GM12873 (cell line): Measurements from ENCODE around the gene FAM83F.

ENCODE experiments used
- TF ChIP-seq, protein P1 (sequence below): IDR thresholded peaks from 2 replicates; pipeline ENCODE4 v1.5.1; 2012; ENCODE audit warnings: low read depth, mild to moderate bottlenecking, moderate library complexity, low read length, control low read depth; ENCODE audit not compliant: insufficient read depth; ENCODE audit errors: missing control alignments

Gene FAM83F

GRCh38 chr22:40043793-40044101, 49.0 kb downstream of the FAM83F start:
- TF ChIP-seq, protein P1, sequence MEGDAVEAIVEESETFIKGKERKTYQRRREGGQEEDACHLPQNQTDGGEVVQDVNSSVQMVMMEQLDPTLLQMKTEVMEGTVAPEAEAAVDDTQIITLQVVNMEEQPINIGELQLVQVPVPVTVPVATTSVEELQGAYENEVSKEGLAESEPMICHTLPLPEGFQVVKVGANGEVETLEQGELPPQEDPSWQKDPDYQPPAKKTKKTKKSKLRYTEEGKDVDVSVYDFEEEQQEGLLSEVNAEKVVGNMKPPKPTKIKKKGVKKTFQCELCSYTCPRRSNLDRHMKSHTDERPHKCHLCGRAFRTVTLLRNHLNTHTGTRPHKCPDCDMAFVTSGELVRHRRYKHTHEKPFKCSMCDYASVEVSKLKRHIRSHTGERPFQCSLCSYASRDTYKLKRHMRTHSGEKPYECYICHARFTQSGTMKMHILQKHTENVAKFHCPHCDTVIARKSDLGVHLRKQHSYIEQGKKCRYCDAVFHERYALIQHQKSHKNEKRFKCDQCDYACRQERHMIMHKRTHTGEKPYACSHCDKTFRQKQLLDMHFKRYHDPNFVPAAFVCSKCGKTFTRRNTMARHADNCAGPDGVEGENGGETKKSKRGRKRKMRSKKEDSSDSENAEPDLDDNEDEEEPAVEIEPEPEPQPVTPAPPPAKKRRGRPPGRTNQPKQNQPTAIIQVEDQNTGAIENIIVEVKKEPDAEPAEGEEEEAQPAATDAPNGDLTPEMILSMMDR: no peak

DNA sequence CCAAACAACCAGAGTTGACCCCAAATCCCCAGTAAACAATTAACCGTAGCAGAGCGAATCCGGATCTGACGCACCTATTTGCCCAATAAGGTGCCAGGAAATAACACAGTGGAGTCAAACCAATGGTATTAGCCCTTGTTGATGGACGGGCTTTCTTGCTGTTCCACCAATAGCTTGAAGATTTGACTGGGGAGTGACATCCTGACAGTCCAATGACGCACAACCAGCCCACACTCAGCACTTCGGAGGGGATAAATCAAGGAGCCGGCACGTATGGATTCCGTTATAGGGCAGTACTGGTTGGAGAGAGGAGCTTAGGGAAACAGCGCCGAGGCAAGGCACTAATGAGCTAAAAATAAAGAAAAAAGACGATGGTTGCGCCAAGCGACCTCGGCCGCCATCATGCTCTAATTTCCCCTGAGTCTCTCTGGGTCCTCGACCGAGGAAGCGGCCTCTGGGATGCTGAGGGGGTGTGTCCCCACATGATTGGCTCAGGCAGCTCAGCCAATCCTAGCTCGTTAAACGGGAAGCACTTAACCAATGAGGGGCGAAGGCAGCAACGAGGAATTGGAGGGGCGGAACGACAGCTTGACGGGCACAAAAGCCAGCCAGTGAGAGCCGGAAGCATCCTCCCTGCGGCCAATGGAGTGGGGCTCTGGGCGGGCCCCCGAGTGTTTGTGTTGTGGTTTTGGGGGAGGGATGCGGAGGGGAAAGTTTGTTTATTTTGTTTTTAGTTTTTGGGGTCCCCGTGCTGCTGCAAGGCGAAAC, 49.5 kb downstream of the FAM83F start:
- TF ChIP-seq, protein P1: no peak

- TF ChIP-seq, protein P1: no peak
These were observed 50.4 kb downstream of the FAM83F start for GRCh38 chr22:40044870-40045834.

GRCh38 chr22:40046126-40046525, 51.4 kb downstream of the FAM83F start:
- TF ChIP-seq, protein P1: no peak

DNA sequence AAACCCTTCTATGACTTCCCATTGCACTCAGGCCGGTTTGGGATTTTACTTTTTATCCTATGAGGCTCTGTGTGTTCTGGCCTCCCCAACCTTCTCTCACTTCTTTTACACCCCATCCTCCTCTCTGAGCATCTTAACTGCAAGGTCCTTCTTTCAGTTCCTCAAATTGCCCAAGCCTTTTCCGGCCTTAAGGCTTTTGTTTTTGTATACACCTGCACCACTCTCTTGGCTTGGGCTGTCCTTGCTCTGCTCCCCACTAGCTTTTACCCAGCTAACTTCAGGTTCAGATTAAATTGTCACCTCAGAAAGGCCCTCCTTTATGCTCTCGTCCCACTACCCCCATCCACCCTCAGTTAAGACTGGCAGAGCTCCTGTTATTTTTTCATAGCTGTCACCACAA, 55.5 kb downstream of the FAM83F start:
- TF ChIP-seq, protein P1: no peak

DNA sequence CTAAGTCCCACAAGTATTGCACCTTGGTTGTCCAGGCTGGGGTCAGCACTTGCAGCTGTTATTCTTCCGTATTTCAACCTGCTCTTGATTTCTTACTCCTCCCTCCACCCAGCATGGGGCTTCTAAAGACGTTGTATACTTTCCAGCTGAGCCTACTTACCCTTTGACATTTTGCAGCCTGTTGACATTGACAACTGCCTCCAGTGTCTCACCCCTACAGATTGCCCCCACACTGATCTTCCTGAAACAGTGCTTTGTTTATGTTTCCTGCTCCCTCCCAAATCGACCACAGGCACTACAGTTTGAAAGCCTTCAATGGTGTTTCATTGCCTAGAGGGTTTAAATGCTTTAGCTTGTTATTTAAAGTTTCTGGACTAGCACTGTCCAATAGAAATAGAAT, 56.6 kb downstream of the FAM83F start:
- TF ChIP-seq, protein P1: no peak

DNA sequence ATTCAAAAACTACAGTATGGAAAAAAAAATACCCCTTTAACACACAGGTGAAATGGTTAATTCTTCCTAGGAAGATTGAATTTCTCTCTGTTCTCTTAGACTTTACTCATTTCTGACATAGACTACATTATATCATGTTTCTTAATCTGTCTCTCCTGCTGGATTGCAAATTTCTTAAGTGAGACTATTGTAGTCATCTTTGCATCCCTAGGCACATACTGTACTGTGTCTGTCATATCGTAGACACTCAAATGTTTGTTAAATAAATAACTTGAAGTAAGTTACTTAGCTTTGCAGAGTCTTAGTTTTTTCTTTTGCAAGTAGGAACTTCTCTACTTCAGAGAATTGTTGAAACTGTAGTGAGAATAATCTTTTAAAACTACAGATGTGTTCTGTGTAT, 58.7 kb downstream of the FAM83F start:
- TF ChIP-seq, protein P1: no peak
